ENCODE results near the gene RBM15.

RBM15 gene

GRCh38 chr1:110321045-110321444 lies 18.1 kb upstream of the RBM15 start:
- DNase-seq (ENCODE audit: low read depth): no peak

- DNase-seq (ENCODE audit: low read depth): no peak
These were observed 17.3 kb upstream of the RBM15 start for GRCh38 chr1:110321846-110322245.

- no peak for DNase-seq (ENCODE audit: low read depth)
These were observed 14.5 kb upstream of the RBM15 start for GRCh38 chr1:110324667-110325066.

- DNase-seq (ENCODE audit: low read depth): no peak
These were observed 12.4 kb upstream of the RBM15 start for GRCh38 chr1:110326826-110327225.

GRCh38 chr1:110328274-110328673 lies 10.9 kb upstream of the RBM15 start:
- no peak for DNase-seq (ENCODE audit: low read depth)

- no peak for DNase-seq (ENCODE audit: low read depth)
These were observed 10.5 kb upstream of the RBM15 start for GRCh38 chr1:110328700-110329099.

- DNase-seq (ENCODE audit: low read depth): no peak
These were observed 3.9 kb upstream of the RBM15 start for GRCh38 chr1:110335265-110335664.

- DNase-seq (ENCODE audit: low read depth): no peak
These were observed 2.7 kb upstream of the RBM15 start for GRCh38 chr1:110336300-110337039.

- no peak for DNase-seq (ENCODE audit: low read depth)
These were observed 1.4 kb upstream of the RBM15 start for GRCh38 chr1:110337704-110338308.

- peak; percentile 67 for DNase-seq (ENCODE audit: low read depth)
These were observed 780 bp upstream of the RBM15 start for GRCh38 chr1:110338309-110338885.

GRCh38 chr1:110339407-110340206 lies 430 bp downstream of the RBM15 start:
- DNase-seq (ENCODE audit: low read depth): peak; percentile 31

- no peak for DNase-seq (ENCODE audit: low read depth)
These were observed 961 bp downstream of the RBM15 start for GRCh38 chr1:110340207-110340468.

GRCh38 chr1:110341146-110341871 lies 2.1 kb downstream of the RBM15 start:
- DNase-seq (ENCODE audit: low read depth): no peak

- DNase-seq (ENCODE audit: low read depth): no peak
These were observed 2.7 kb downstream of the RBM15 start for GRCh38 chr1:110341872-110342331.

- DNase-seq (ENCODE audit: low read depth): no peak
These were observed 4.1 kb downstream of the RBM15 start for GRCh38 chr1:110343249-110343648.

- DNase-seq (ENCODE audit: low read depth): no peak
These were observed 5.0 kb downstream of the RBM15 start for GRCh38 chr1:110344152-110344551.

- no peak for DNase-seq (ENCODE audit: low read depth)
These were observed 6.3 kb downstream of the RBM15 start for GRCh38 chr1:110345480-110345879.

GRCh38 chr1:110346690-110347089 lies 7.5 kb downstream of the RBM15 start:
- no peak for DNase-seq (ENCODE audit: low read depth)

GRCh38 chr1:110347182-110347893 lies 8.2 kb downstream of the RBM15 start:
- no peak for DNase-seq (ENCODE audit: low read depth)

GRCh38 chr1:110348050-110348449 lies 8.9 kb downstream of the RBM15 start:
- DNase-seq (ENCODE audit: low read depth): no peak

- DNase-seq (ENCODE audit: low read depth): peak; percentile 7
These were observed 9.6 kb downstream of the RBM15 start for GRCh38 chr1:110348771-110349170.

GRCh38 chr1:110350360-110350759 lies 11.2 kb downstream of the RBM15 start:
- no peak for DNase-seq (ENCODE audit: low read depth)

All from stromal cell of bone marrow (primary cell).